Activated gamma-delta T cell (primary cell): ENCODE measurements around the gene COBL.

ENCODE experiments used
- DNase-seq: peaks from one replicate; lab custom pipeline; 2025; lab: John Stamatoyannopoulos, UW

Gene COBL

GRCh38 chr7:51078653-51079052, 238.0 kb downstream of the COBL start:
- DNase-seq, result no peak

DNA sequence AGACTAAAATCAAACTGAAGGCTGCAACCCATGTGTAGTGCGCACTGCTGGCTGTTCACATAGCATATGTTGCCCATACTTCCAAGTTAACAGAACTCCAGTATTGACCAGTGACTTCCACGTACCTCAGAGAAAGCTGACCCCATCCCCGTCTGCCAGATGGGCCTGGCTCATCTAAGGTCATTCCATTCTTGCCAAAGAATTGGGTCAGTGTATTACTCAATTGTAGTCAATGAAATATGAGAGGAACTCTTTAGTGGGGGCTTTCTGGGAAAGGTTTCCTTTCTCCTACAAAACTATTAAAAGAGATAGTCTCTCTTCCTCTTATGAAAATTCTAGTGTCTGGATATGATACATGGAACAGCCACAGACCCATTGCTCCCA, 238.6 kb downstream of the COBL start:
- DNase-seq, result no peak

DNA sequence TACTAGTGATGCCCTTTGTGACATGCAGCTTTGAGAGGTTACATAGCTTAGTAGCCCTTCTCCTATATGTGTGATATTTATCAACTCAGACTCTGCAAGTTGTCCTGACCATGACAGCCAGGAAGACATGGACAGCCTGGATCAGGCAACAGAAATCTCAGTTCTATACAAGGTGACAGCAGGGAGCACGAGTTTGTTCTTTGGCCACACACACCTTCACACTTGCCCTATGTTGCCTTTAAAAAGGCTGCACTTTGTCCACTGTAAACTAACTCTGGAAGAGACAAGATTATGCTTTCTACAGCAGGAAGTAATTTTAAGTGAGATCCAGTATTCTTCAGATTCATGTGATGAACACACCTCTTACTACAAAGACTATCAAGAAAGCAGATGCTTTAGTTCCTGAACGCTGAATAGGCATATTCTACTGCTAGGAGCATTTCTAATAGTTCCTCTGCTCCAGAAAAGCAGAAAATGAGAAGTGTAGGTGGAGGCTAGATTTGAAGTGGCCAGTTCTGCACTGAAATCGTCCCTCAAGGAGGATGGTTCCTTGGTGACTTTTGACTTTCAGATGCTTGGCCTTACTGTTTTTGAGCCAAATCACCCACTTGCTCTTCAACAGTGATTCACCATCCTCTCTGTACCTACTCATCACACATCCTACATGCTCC, 239.2 kb downstream of the COBL start:
- DNase-seq, result no peak

DNA sequence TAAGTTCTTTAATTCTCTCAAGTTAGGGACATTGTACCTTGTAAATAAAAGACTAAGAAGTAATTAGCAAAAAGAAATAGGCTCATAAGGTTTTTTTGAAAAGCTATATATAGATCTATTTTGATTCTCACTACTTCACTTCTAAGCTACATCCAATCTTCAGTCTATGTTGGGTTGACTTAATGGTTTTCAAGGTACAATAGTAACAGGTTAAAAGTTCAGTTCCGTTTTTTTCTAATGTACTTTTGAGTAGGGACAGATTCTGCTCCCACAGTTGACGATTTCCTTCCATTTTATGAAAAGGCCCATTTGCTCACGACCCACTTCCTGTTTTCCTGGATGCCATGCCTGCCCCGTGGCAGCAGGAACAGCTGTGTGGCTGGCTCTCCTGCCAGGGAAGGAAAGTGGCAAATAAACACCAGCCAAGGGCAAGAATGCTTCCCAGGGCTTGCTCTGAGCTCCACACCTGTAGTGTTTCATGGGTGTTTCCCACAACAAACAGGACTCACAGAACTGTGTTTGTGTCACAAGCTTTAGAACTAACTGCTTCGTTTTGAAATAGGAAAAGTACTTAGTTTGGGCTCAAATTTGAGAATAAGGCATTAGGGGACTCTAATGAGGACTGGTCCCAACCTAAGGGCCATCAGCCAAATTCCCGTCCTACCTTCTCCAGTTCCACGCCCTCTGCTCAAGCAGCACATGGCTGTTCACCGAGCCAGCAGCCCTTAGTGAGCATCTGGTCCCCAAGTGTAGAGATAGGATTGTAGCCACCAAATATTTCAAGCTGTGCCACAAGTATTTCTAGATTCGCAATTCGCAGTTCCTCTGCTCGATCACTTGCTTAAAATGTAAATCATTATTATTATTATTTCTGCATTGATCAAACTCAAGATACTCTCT, 240.7 kb downstream of the COBL start:
- no peak for DNase-seq

GRCh38 chr7:51073171-51073570, 243.4 kb downstream of the COBL start:
- DNase-seq, result no peak

DNA sequence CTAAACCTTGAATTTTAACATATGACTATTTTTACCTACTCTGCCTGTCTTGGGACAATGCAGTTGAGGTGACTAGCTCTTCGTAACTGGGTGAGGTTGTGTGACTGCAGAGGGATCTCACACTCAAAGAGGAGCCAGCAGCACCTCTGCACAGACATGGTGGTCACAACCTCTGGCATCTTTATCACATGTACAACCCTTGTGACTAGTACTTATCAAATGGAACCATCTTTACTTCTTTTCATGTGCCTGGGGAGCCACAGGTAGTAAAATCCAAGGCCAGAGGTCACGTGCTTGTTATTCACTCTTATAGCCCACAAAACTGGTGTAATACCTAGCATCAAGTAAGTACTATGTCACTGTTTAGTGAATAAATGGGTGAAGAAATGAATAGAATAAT, 244.3 kb downstream of the COBL start:
- DNase-seq, result no peak

DNA sequence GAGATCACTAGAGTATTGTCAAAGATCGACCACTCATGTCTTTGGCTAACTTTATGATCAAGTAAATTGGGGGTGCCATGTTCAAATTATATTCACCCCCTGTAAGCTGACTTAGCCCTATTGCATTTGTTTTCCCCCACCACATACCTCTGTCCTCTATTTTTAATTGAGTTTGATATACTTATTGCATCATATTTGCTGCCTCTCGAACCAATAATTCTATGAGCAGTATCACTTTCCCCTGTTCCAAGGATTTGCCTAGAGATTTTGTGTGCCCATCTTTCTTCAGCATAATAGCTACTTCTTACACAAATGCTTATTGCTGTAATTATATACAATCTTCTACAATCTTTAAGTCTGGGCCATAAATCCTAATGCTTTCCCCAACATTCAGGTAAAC, 245.2 kb downstream of the COBL start:
- DNase-seq, result no peak

GRCh38 chr7:51070151-51070550, 246.5 kb downstream of the COBL start:
- DNase-seq, result no peak

DNA sequence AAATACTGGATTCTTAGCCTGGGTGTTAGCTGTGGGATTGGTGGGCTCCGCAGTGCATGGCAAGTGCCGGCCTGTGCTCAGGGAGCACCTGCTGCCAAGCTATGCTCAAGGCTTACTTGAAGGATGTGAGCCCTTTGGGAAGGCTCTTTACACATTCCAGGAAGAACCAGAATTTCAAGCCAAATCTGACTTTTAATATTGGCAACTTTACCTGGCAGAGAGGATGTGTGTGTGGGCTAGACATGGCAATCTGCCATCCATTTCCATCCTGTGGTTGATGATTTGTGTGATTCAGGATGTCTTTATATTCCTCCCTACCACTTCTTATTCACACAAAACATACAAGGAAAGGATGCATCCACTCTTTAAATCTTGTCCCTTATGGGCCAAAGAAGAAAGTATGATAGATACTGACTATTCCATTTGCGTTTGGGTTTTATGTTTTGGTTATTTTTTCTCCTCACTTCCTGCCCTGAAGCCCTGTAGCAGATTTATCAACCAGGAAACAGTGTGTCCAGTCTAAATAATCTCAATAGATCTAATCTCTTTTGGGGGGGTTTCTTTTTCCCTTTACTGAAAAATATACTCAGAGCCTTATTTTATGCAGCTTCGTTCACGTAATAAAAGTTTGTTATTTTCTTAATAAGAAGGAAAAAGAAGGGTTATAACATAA, 247.1 kb downstream of the COBL start:
- DNase-seq, result no peak

GRCh38 chr7:51068401-51068800, 248.2 kb downstream of the COBL start:
- DNase-seq, result no peak

- no peak for DNase-seq
Measured at GRCh38 chr7:51067757-51068156, 248.9 kb downstream of the COBL start.

DNA sequence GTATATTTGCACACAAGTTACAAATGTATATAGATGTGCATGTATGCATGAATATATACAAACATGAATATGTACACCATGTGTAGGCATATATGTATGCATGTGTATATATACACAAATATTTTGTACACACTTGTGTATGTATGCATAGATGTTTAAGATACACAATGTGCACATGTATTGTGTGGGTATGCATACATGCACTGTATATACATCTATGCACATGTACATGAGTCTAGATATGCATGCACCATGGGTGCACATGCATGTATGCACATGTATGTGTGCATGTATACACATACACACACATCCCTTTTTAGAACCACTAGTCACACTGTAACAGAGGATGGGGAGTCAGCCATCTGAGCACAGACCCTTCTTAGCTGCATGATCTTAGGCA, 249.4 kb downstream of the COBL start:
- no peak for DNase-seq

DNA sequence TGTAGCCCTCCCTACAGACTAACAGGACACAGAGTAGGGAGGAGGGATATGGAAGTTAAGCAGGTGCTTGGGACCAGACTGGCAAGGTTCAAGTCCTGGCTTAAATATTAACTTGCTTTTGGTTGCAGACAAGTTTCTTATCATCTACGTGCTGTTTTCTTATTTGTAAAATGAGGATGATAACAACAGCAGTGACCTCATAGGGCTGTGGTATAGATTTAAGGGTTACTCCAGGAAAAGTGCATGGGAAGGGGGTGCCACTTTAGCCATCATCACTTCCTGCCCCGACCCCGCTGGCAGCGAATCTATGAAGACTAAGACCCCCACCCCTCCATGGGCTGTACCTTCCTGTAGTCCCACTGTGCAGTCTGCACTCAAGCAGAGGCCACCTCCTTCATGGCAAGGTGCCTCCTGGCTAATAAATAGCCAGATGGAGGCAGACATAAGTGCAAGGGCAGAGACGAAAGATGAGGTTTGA, 250.2 kb downstream of the COBL start:
- no peak for DNase-seq

DNA sequence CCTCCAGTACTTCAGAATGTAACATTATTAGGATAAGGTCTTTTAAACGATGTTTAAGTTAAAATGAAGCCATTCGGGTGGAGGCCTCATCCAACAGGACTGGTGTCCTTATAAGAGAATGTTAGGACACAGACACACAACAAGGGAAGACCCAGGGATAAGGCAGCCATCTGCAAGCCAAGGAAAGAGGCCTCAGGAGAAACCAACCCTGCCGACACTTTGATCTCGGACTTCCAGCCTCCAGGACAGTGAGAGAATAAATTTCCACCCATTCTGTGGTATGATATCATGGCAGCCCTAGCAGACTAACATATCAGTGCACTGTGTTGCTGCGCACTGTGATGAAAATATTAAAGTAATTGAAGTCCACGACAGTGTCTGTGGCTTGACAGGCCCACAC, 250.8 kb downstream of the COBL start:
- no peak for DNase-seq

DNA sequence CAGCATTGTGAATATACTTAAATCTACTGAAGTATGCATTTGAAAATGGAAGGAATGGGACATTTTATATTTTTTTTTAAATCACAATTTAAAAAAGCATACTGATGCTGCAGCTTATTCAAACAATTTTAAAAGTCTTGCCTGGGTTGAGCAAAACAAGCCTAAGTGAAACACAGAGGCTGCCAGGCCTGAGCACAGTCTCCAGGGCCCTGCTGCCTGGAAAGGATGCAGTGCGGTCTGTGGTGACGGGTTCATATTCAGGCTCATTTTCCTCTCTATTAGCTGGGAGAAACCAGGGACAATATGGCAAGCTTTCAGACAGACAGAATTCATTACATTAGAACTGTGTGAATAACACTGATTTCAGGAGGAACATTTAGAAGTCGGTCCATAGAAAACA, 251.9 kb downstream of the COBL start:
- no peak for DNase-seq

DNA sequence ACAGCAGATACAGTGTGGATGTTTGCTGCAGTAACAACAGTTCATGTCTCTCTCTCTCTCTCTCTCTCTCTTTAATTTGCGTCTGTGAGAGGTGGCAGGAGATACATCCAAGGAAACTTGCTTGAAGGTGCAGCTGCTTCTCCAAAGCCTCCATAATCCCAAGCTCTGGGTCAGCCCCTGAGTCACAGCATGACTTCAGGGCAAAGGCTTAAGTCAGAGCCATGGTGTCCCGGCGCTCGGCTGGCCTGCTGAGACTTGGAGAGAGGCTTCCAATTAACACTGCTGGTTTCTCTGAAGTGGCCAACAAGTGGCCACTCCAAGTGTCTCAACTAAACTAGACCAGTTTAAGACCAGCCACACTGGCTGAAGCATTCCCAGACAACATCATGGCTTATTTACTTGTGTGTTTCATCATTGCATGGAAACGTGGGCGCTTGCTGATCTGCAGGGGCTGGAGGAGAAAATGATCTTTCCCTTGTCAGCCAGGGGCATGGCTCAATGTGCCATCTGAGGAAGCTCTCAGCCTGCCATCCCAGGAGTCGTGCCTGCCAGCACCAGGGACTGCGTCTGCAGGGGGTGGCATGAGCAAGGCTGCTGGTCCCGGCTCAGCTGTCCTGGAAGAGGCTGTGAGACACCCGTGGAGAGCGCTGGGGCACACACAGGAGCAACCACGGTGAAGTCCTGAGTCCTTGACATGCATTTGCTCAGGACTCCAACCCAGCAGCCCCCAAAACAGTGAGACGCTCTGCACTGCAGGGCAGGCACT, 254.2 kb downstream of the COBL start:
- DNase-seq, result no peak

- DNase-seq, result no peak
Measured at GRCh38 chr7:51060536-51060935, 256.1 kb downstream of the COBL start.

DNA sequence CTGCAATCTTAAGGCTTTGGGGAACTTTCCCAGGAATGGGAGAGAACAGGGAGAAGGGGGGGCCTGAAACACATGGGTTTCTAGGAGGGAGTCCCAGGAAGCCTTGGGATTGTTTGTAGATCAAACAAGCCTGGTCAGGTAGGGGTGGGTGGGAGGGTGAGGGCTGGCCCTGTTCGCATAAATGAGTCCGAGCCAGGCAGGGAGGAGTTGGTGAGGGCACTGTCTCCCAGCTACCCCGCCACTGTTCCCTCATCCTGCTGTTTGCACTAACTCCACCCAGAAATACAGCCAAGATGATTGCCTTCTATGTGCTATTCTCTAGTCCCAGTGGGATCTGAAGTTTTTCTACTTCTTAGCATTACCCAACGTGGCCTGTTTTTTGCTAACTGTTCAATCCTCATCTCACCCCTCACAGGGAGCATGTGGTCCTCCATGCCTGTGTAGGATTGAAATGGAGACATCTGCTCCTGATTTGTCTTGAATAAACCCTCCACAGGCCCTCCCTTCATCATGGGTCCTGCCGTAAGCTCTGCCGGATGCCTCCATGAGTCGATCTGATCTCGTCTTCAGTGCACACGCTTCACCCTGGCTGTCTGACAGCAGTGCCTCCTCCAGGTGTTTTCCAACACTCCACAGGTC, 257.0 kb downstream of the COBL start:
- DNase-seq, result no peak

GRCh38 chr7:51058764-51059163, 257.8 kb downstream of the COBL start:
- DNase-seq, result no peak

DNA sequence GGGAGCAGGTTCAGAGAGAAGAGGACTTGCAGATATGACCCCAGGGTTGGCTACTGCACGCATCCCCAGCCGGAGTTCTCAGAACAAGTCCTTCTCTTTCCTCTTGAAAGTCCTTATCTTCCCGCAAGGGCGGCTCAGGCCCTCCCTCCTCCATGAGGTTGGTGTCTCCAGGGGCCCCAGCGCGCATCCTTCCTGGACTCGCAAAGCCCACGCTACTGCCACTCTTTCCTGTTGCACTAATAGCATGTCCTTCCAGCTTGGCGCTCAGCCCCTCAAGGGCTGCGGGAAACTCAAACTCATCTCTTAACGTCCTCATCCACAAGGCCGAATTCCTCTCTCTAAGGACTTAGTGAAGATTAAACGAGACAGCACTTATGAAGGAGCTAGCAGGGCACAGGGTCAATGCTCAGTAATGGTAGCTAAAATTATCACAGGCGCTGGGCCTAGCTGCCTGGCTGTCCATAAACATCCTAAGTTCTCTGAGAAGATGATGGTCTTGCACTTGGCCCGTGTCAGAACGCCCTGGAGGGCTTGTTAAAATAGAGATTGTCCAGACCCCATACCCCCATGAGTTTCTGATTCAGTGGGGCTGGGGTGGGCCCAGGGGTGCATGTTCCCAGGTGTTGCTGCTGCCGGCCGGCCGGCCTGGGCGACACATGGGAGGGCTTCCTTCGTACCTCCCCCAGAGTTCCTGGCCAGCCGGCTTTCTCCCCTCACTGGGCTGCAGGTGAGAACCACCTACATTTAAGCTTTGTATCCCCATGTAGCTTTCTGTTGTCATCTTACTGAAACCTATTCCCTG, 261.4 kb downstream of the COBL start:
- no peak for DNase-seq

DNA sequence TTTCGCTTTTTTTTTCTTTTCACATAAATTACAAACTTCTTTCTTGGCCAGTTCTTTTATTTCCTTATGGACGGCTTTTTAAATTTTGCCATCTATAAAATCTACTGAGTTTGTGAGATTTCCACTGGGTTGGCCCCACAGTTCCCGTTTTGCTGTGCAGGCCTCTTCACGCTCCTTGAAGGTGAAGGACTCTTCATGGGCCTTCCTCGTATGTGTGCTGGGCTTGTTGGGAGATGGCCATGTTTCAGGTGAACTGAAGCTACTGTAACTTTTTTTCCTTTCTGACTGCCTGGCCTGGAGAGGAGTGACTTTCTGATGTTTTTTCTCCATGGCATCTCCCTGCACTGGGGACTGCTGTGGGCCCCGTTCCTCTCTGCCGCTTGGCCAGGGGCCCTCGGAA, 262.4 kb downstream of the COBL start:
- no peak for DNase-seq
